GM12872 (cell line): ENCODE measurements around the gene FARSB.

Experiments
- TF ChIP-seq, protein P1 (sequence below): IDR thresholded peaks from 3 replicates; pipeline ENCODE4 v1.5.1; 2011; ENCODE audit warnings: low read depth, mild to moderate bottlenecking, low read length, moderate library complexity; ENCODE audit not compliant: insufficient read depth

FARSB gene

DNA sequence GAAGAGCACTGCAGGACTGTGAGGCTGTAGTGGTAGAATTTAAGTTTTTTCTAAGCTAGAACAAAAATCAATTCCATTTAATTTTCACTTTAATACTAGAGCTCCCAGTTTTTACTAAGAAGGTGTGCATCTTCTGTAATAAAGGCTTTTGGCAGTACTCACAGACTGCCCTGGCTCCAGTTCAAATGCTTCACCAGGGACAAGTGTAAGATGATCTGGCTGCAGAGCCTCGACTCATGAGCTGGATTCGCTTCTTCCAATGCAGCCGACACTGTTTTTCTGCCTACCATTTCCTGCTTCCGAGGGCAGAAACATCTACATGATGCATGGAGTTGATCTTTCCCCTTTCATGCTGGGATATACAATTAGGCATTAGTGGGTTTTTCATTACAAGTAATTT is 87.0 kb downstream of the FARSB start:
- TF ChIP-seq, protein P1, sequence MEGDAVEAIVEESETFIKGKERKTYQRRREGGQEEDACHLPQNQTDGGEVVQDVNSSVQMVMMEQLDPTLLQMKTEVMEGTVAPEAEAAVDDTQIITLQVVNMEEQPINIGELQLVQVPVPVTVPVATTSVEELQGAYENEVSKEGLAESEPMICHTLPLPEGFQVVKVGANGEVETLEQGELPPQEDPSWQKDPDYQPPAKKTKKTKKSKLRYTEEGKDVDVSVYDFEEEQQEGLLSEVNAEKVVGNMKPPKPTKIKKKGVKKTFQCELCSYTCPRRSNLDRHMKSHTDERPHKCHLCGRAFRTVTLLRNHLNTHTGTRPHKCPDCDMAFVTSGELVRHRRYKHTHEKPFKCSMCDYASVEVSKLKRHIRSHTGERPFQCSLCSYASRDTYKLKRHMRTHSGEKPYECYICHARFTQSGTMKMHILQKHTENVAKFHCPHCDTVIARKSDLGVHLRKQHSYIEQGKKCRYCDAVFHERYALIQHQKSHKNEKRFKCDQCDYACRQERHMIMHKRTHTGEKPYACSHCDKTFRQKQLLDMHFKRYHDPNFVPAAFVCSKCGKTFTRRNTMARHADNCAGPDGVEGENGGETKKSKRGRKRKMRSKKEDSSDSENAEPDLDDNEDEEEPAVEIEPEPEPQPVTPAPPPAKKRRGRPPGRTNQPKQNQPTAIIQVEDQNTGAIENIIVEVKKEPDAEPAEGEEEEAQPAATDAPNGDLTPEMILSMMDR: no peak

DNA sequence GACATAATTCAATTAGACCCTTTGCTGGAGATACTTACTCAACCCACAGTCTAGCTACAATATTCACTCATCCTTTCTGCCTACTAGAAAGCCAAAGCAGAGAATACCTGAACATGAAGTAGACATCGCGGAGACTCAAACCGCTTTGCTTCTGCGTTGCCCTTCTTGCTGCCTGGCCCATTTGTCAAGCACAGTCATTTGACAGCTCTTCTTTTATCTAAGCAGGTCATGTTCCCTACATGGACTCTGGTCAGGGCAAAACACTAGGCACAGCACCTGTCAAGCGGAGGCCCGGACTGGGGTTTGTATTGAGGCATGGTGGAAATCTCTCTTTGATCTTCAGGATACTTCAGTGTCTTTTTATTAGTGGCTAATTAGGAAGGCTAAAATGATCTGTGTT is 89.7 kb downstream of the FARSB start:
- TF ChIP-seq, protein P1: no peak

DNA sequence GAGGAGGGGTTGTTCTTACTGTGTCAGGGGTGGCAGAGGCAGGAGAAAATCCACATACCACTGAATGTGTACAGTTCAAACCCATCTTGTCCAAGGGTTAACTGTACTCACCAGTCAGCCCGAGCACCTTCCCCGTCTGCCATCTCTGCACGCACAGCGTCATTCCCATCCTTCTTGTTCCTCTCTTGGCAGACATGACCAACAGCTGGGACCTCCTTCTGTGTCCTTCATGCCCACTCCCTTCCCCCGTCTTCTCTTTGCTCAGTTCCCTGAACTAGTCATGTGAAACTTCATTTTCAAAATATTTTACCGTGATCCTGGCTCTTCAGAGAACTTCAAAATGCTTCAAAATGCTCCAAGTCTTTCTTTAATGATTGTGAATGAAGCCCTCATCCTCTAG is 92.0 kb downstream of the FARSB start:
- TF ChIP-seq, protein P1: no peak

DNA sequence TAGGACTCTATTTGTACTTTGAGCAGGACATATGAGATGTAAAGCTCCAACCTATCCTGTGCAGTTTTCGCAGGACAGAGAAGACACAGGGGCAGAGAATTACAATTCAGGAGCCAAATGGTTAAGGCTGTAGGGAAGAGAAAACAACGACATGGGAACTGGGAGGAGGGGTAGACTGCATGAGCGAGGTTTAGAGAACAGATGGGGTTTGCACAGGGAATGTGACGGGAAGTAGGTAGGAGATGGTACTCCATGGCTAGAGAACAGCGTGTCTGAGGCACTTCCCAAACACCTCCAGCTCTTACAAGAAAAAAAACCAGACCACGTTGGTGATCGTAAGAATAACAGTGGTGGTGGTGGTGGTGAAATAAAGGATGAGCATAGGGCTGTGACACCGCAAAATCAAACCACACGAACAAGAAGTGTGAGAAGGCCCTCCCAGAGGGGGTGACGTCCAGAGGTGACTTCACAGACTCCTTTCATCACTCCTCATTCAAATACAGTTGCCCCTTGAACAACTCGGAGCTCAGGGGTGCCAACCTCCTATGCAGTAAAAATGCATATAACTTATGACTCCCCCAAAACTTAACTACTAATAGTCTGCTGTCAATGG is 92.7 kb downstream of the FARSB start:
- TF ChIP-seq, protein P1: no peak

- TF ChIP-seq, protein P1: peak; percentile 85
These were observed 93.9 kb downstream of the FARSB start for GRCh38 chr2:222561817-222562645.

- TF ChIP-seq, protein P1: no peak
These were observed 94.7 kb downstream of the FARSB start for GRCh38 chr2:222561151-222561550.

DNA sequence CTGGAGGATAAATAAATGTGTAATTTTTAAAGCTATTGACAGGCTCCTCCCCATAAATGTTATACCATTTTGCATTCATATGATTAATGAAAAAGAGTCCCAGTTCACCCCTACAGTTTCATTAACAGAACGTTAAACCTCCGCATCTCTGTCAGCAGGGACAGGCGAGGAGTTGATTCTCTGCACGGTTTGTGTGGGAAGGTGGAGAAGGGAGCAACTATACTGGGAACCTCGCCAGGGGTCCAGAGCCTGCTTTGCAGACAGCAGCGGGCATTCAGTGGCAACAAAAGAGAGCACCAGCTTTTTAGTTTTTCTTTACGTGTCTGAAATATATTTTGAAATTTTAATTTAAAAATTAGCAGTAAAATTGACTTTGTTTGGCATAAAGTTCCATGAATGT is 101.4 kb downstream of the FARSB start:
- TF ChIP-seq, protein P1: no peak
